Measurements from ENCODE around the gene KHDC3L.
"Not testable (repeated sequence)": the region's sequence is repeated elsewhere in the genome, so short reads cannot be mapped to it uniquely, and the experiment has no call there.

The KHDC3L gene

GRCh38 chr6:73371984-73372383 is 9.5 kb downstream of the KHDC3L start:
- DNase-seq: no peak

GRCh38 chr6:73372516-73372915 is 10.1 kb downstream of the KHDC3L start:
- DNase-seq: no peak

GRCh38 chr6:73375216-73375615 is 12.8 kb downstream of the KHDC3L start:
- no peak for DNase-seq

- no peak for DNase-seq
Observed at GRCh38 chr6:73377225-73377624, 14.8 kb downstream of the KHDC3L start.

GRCh38 chr6:73381531-73381930 is 19.1 kb downstream of the KHDC3L start:
- not testable (repeated sequence) for DNase-seq

GRCh38 chr6:73382462-73383113 is 20.1 kb downstream of the KHDC3L start:
- no peak for DNase-seq

GRCh38 chr6:73388433-73388799 is 26.0 kb downstream of the KHDC3L start:
- no peak for DNase-seq

GRCh38 chr6:73388800-73389512 is 26.5 kb downstream of the KHDC3L start:
- peak; percentile 71 for DNase-seq

GRCh38 chr6:73389854-73390253 is 27.4 kb downstream of the KHDC3L start:
- DNase-seq: peak; percentile 19

GRCh38 chr6:73391675-73392074 is 29.2 kb downstream of the KHDC3L start:
- no peak for DNase-seq

GRCh38 chr6:73392188-73392587 is 29.7 kb downstream of the KHDC3L start:
- not testable (repeated sequence) for DNase-seq

- no peak for DNase-seq
Observed at GRCh38 chr6:73393278-73393677, 30.8 kb downstream of the KHDC3L start.

GRCh38 chr6:73394577-73395354 is 32.3 kb downstream of the KHDC3L start, which contains the start of gene DDX43:
TSS of gene DDX43 (plus strand) at chr6:73394828. CDS start at chr6:73394906, 78 bp downstream.
- no peak for DNase-seq

- no peak for DNase-seq
Observed at GRCh38 chr6:73395875-73396274, 33.4 kb downstream of the KHDC3L start.

GRCh38 chr6:73400656-73401055 is 38.2 kb downstream of the KHDC3L start:
- DNase-seq: no peak

GRCh38 chr6:73409395-73409794 is 46.9 kb downstream of the KHDC3L start:
- DNase-seq: no peak

GRCh38 chr6:73413102-73413501 is 50.6 kb downstream of the KHDC3L start:
- DNase-seq: no peak

Measured in NCI-H1105 treated with DMSO at 0.1 percent for 48 hours (cell line).